HEK293 (cell line): Measurements from ENCODE around the gene CPN2.

Experiments used
- CTCF ChIA-PET: fragments of 350-600 bp; formaldehyde crosslinking; extraction: SDS; loops from one replicate; lab custom pipeline; 2021; ENCODE audit warnings: antibody characterized with exemption; lab: Yijun Ruan, JAX
- POLR2A ChIA-PET: fragments of 300-600 bp; formaldehyde crosslinking; extraction: SDS; loops from one replicate; lab custom pipeline; 2020; ENCODE audit warnings: antibody characterized with exemption, inconsistent platforms; lab: Yijun Ruan, JAX
- H3K27ac ChIP-seq: fragments of 200-500 bp; sonication (Bioruptor generic); 2 replicates; pipeline ENCODE4 v1.5.1; 2014; ENCODE audit warnings: low read depth, low read length, control low read depth, inconsistent platforms; ENCODE audit errors: extremely low read depth
- H3K36me3 ChIP-seq, 2 experiments: fragments of 200-500 bp in 1 of 2; sonication (Bioruptor generic) in 1 of 2; 1 replicate in 1 of 2; 2 replicates in 1 of 2; pipeline ENCODE4 v1.5.1; 2014 to 2017; ENCODE audit warnings: inconsistent platforms in 2 of 2, low read length in 2 of 2; ENCODE audit not compliant: control insufficient read depth in 2 of 2, insufficient read depth in 1 of 2
- H3K4me1 ChIP-seq: fragments of 200-500 bp; sonication (Bioruptor generic); 2 replicates; pipeline ENCODE4 v1.5.1; 2014; ENCODE audit warnings: mild to moderate bottlenecking, low read length, inconsistent platforms; ENCODE audit not compliant: control insufficient read depth, insufficient read depth
- H3K4me3 ChIP-seq: 2 replicates; pipeline ENCODE4 v1.5.1; 2011; ENCODE audit warnings: low read depth, mild to moderate bottlenecking, control low read depth, low read length, moderate library complexity
- H3K9me3 ChIP-seq: fragments of 200-500 bp; sonication (Bioruptor generic); 2 replicates; pipeline ENCODE4 v1.5.1; 2014; ENCODE audit warnings: low read depth, low read length, inconsistent platforms; ENCODE audit not compliant: control insufficient read depth, insufficient read depth
- EGR2 ChIP-seq: fragments of 450-650 bp; formaldehyde crosslinking; IDR thresholded peaks from 2 replicates; pipeline ENCODE4 v1.5.1; 2016; ENCODE audit warnings: low read depth, missing biosample characterization, missing genetic modification characterization
- MEIS1 ChIP-seq: sonication (generic); formaldehyde crosslinking; IDR thresholded peaks from 2 replicates; pipeline ENCODE4 v1.8.1; 2022; ENCODE audit warnings: missing genetic modification reagents, mild to moderate bottlenecking, borderline replicate concordance
- MZF1 ChIP-seq: fragments of 450-650 bp; formaldehyde crosslinking; IDR thresholded peaks from 2 replicates; pipeline ENCODE4 v1.5.1; 2017; ENCODE audit warnings: missing biosample characterization, missing genetic modification characterization, borderline replicate concordance
- SCRT1 ChIP-seq: fragments of 450-650 bp; formaldehyde crosslinking; IDR thresholded peaks from 2 replicates; pipeline ENCODE4 v1.5.1; 2016; ENCODE audit warnings: missing biosample characterization, missing genetic modification characterization, borderline replicate concordance
- SCRT2 ChIP-seq: fragments of 450-650 bp; formaldehyde crosslinking; IDR thresholded peaks from 2 replicates; pipeline ENCODE4 v1.5.1; 2016; ENCODE audit warnings: missing biosample characterization, missing genetic modification characterization
- SETDB1 ChIP-seq: IDR thresholded peaks from one replicate; pipeline ENCODE4 v1.6.1; 2017; ENCODE audit warnings: mild to moderate bottlenecking, low read length, moderate library complexity, mixed read lengths; ENCODE audit not compliant: insufficient read length
- SP3 ChIP-seq: fragments of 450-650 bp; formaldehyde crosslinking; IDR thresholded peaks from 2 replicates; pipeline ENCODE4 v1.5.1; 2016; ENCODE audit warnings: missing biosample characterization, missing genetic modification characterization
- TRIM28 ChIP-seq: IDR thresholded peaks from 2 replicates; pipeline ENCODE4 v1.6.1; 2011; ENCODE audit warnings: low read length, control low read depth, borderline replicate concordance
- WT1 ChIP-seq: fragments of 450-650 bp; formaldehyde crosslinking; IDR thresholded peaks from 2 replicates; pipeline ENCODE4 v1.5.1; 2016; ENCODE audit warnings: missing biosample characterization, missing genetic modification characterization
- ZBTB26 ChIP-seq: fragments of 450-650 bp; formaldehyde crosslinking; optimal IDR thresholded peaks from 2 replicates; pipeline ENCODE3; 2016; ENCODE audit warnings: missing biosample characterization, mild to moderate bottlenecking, missing genetic modification characterization
- ZEB2 ChIP-seq: fragments of 450-650 bp; formaldehyde crosslinking; IDR thresholded peaks from 2 replicates; pipeline ENCODE4 v1.5.1; 2016; ENCODE audit warnings: missing biosample characterization, missing genetic modification characterization
- ZNF114 ChIP-seq: fragments of 450-650 bp; formaldehyde crosslinking; IDR thresholded peaks from 2 replicates; pipeline ENCODE4 v1.5.0; 2017; ENCODE audit warnings: missing biosample characterization, missing genetic modification characterization
- ZNF133 ChIP-seq: fragments of 450-650 bp; formaldehyde crosslinking; IDR thresholded peaks from 2 replicates; pipeline ENCODE4 v1.5.1; 2016; ENCODE audit warnings: missing biosample characterization, missing genetic modification characterization
- ZNF138 ChIP-seq: fragments of 450-650 bp; formaldehyde crosslinking; IDR thresholded peaks from 2 replicates; pipeline ENCODE4 v1.5.1; 2016; ENCODE audit warnings: missing biosample characterization, missing genetic modification characterization, borderline replicate concordance
- ZNF223 ChIP-seq: fragments of 450-650 bp; formaldehyde crosslinking; IDR thresholded peaks from 2 replicates; pipeline ENCODE4 v1.5.1; 2016; ENCODE audit warnings: missing biosample characterization, missing genetic modification characterization
- ZNF302 ChIP-seq: fragments of 450-650 bp; formaldehyde crosslinking; IDR thresholded peaks from 2 replicates; pipeline ENCODE4 v1.5.1; 2016; ENCODE audit warnings: missing biosample characterization, missing genetic modification characterization, low read depth
- ZNF404 ChIP-seq: fragments of 450-650 bp; formaldehyde crosslinking; IDR thresholded peaks from 2 replicates; pipeline ENCODE4 v1.5.1; 2017; ENCODE audit warnings: missing biosample characterization, missing genetic modification characterization
- ZNF426 ChIP-seq: fragments of 450-650 bp; formaldehyde crosslinking; IDR thresholded peaks from 2 replicates; pipeline ENCODE4 v1.5.1; 2017; ENCODE audit warnings: missing biosample characterization, missing genetic modification characterization, mild to moderate bottlenecking, inconsistent platforms, moderate library complexity
- ZNF433 ChIP-seq: fragments of 450-650 bp; formaldehyde crosslinking; IDR thresholded peaks from 2 replicates; pipeline ENCODE4 v1.5.1; 2016; ENCODE audit warnings: missing biosample characterization, missing genetic modification characterization, low read depth
- ZNF510 ChIP-seq: fragments of 450-650 bp; formaldehyde crosslinking; IDR thresholded peaks from 2 replicates; pipeline ENCODE4 v1.5.1; 2018; ENCODE audit warnings: mild to moderate bottlenecking, missing genetic modification characterization, missing biosample characterization; ENCODE audit not compliant: insufficient replicate concordance
- ZNF529 ChIP-seq: fragments of 450-650 bp; formaldehyde crosslinking; IDR thresholded peaks from 2 replicates; pipeline ENCODE4 v1.5.1; 2017; ENCODE audit warnings: missing genetic modification characterization, missing biosample characterization; ENCODE audit not compliant: insufficient replicate concordance
- ZNF791 ChIP-seq: fragments of 450-650 bp; formaldehyde crosslinking; IDR thresholded peaks from 2 replicates; pipeline ENCODE4 v1.5.1; 2016; ENCODE audit warnings: missing biosample characterization, missing genetic modification characterization

CPN2 gene

GRCh38 chr3:194382892-194383223 lies 31.7 kb upstream of the CPN2 start:
- Histone ChIP-seq H3K27ac (no peak overlapping the region), H3K36me3 (no peaks in the 10 kb centered on the region), H3K9me3 (no peaks in the 10 kb centered on the region), H3K4me3 (no peak overlapping the region), H3K4me1 (no peaks in the 10 kb centered on the region)
- ChIA-PET CTCF (interaction anchor here (0.6 kb wide), 1 partner anchor 848 kb away, joined by 5 read pairs; no protein-coding TSS in a partner anchor), POLR2A (interaction anchor here (0.7 kb wide), 1 partner anchor 244 kb away, joined by 4 read pairs; no protein-coding TSS in a partner anchor)
- TF ChIP-seq MZF1 (tag by site-specific recombination) = no peak
- no peak for TF ChIP-seq ZEB2 (tag by site-specific recombination)
- TF ChIP-seq EGR2 (tag by site-specific recombination) = no peak
- no peak for TF ChIP-seq ZNF138
- peak; percentile 53; the same call in 1 of the 2 replicates for TF ChIP-seq SCRT2 (tag by site-specific recombination)
- TF ChIP-seq MEIS1 = no peak
- TF ChIP-seq SCRT1 (tag by site-specific recombination) = peak; percentile 35; the same call in 1 of the 2 replicates

GRCh38 chr3:194382196-194382891 lies 31.2 kb upstream of the CPN2 start:
- Histone ChIP-seq H3K4me1 (no peaks in the 10 kb centered on the region), H3K4me3 (no peak overlapping the region), H3K36me3 (no peaks in the 10 kb centered on the region), H3K9me3 (no peaks in the 10 kb centered on the region), H3K27ac (no peak overlapping the region)
- no peak for TF ChIP-seq ZNF133 (tag by site-specific recombination)
- no peak for TF ChIP-seq ZNF302 (tag by site-specific recombination)
- no peak for TF ChIP-seq ZNF404 (tag by site-specific recombination)
- TF ChIP-seq SP3 (tag by site-specific recombination) = no peak
- no peak for TF ChIP-seq ZNF114 (tag by site-specific recombination)
- no peak for TF ChIP-seq ZNF223 (tag by site-specific recombination)
- TF ChIP-seq ZNF433 = no peak
- TF ChIP-seq TRIM28 = no peak
- no peak for TF ChIP-seq ZBTB26 (tag by site-specific recombination)
- no peak for TF ChIP-seq ZNF510
- no peak for TF ChIP-seq SETDB1
- no peak for TF ChIP-seq ZNF529 (tag by site-specific recombination)
- no peak for TF ChIP-seq ZNF426 (tag by site-specific recombination)
- POLR2A ChIA-PET = no interaction called here
- CTCF ChIA-PET = no interaction called here

GRCh38 chr3:194381460-194381875 lies 30.3 kb upstream of the CPN2 start:
- TF ChIP-seq WT1 (tag by site-specific recombination) = no peak
- TF ChIP-seq ZNF791 = no peak
- CTCF ChIA-PET = no interaction called here
- Histone ChIP-seq H3K4me3 (no peak overlapping the region), H3K27ac (no peak overlapping the region), H3K9me3 (no peaks in the 10 kb centered on the region), H3K36me3 (no peaks in the 10 kb centered on the region), H3K4me1 (no peaks in the 10 kb centered on the region)
- POLR2A ChIA-PET = no interaction called here
